Left lobe of liver (tissue), 2 donors: ENCODE measurements around the gene RAB3IL1. TPM values are rescaled to one million over a fixed set of nuclear protein-coding genes. Genes with fewer than 3 reads are reported as not detected.

Experiments used
- ATAC-seq: fragments of 200-7000 bp; cut with Tn5 transposase; one replicate; pipeline ENCODE4 v1.9.1; 2020; ENCODE audit warnings: mild to moderate bottlenecking, moderate library complexity
- DNase-seq: peaks from one replicate; pipeline ENCODE4 v3.0.0-alpha.2; 2020; ENCODE audit warnings: low spot score
- total RNA-seq: library from RNA; stranded (reverse); gene quantifications from one replicate; pipeline ENCODE4 v1.2.1, GENCODE V29; 2021
- donor health status: DM: no; HTN: no; CAD: no; lungs with moderate emphysema.
- donor health status: DM: no; HTN: yes; CAD: no.

Gene RAB3IL1
- total RNA-seq, 1 donor from 2014 or later, result 4.0 TPM

GRCh38 chr11:61905801-61906521 is 11.4 kb downstream of the RAB3IL1 start:
- DNase-seq (no peak), ATAC-seq (no peak)

GRCh38 chr11:61905067-61905696 is 12.2 kb downstream of the RAB3IL1 start:
- ATAC-seq (no peak), DNase-seq (no peak)

GRCh38 chr11:61904539-61905048 is 12.8 kb downstream of the RAB3IL1 start:
- peak; percentile 85 for ATAC-seq
- DNase-seq, result no peak

- ATAC-seq, result no peak
- DNase-seq, result no peak
Measured at GRCh38 chr11:61903845-61904244, 13.5 kb downstream of the RAB3IL1 start.

- ATAC-seq (no peak), DNase-seq (no peak)
Measured at GRCh38 chr11:61902313-61902712, 15.1 kb downstream of the RAB3IL1 start.

- no peak for ATAC-seq
- DNase-seq, result no peak
Measured at GRCh38 chr11:61901397-61901796, 16.0 kb downstream of the RAB3IL1 start.

- no peak for ATAC-seq
- no peak for DNase-seq
Measured at GRCh38 chr11:61900251-61900650, 17.1 kb downstream of the RAB3IL1 start.

- ATAC-seq (peak; percentile 91), DNase-seq (peak; percentile 84)
Measured at GRCh38 chr11:61899146-61899841, 18.1 kb downstream of the RAB3IL1 start.

- ATAC-seq (no peak), DNase-seq (no peak)
Measured at GRCh38 chr11:61898247-61898582, 19.2 kb downstream of the RAB3IL1 start.

- DNase-seq, result peak; percentile 66
- peak; percentile 81 for ATAC-seq
Measured at GRCh38 chr11:61897387-61898246, 19.7 kb downstream of the RAB3IL1 start.

- DNase-seq (no peak), ATAC-seq (no peak)
Measured at GRCh38 chr11:61896665-61897386, 20.5 kb downstream of the RAB3IL1 start.

GRCh38 chr11:61895718-61896059 is 21.7 kb downstream of the RAB3IL1 start:
- no peak for DNase-seq
- no peak for ATAC-seq

GRCh38 chr11:61895046-61895717 is 22.2 kb downstream of the RAB3IL1 start:
- ATAC-seq, result no peak
- no peak for DNase-seq

- no peak for ATAC-seq
- DNase-seq, result no peak
Measured at GRCh38 chr11:61893981-61894380, 23.4 kb downstream of the RAB3IL1 start.

- DNase-seq (no peak), ATAC-seq (no peak)
Measured at GRCh38 chr11:61892085-61892370, 25.3 kb downstream of the RAB3IL1 start.

- DNase-seq (peak; percentile 95), ATAC-seq (peak; percentile 96)
Measured at GRCh38 chr11:61891331-61892084, 25.9 kb downstream of the RAB3IL1 start, which contains the start of gene FADS3. Gene FADS3 (minus strand): TSS chr11:61891545. CDS start chr11:61891381, 164 bp downstream.

GRCh38 chr11:61890529-61891330 is 26.6 kb downstream of the RAB3IL1 start:
- ATAC-seq (peak; percentile 23), DNase-seq (peak; percentile 59)

- ATAC-seq, result no peak
- no peak for DNase-seq
Measured at GRCh38 chr11:61889831-61890230, 27.5 kb downstream of the RAB3IL1 start.
